Measurements from ENCODE around the gene FAM120AOS. TPM values are rescaled to one million over a fixed set of nuclear protein-coding genes. Genes with fewer than 3 reads are reported as not detected.

Gene FAM120AOS
- total and polyA plus RNA-seq, 2 of the 8 experiments (the other 6 are each of a cell fraction or from before 2014, with no cell fraction given) = 29.6 to 37.6 TPM

DNA sequence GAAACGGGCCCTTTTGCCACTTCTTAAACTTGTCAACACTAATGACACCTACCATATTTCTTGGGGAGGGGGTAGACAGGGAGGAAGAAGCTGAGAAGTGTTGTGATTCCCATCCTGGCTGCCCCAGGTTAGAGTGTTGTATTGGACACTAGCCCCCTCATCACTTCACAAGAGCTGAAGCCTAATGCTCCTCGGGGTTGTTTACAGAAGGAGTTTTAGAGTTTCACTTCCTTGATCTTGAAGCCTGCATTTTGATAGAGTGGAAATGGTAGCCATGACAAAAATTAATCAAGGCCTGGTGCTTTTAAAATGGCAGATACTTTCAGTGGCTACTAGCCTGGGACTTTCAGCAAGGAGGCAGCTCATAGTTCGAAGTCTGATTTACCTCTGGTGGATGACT lies 11.0 kb upstream of the FAM120AOS start (continued):
- TF ChIP-seq RBBP5 (IDR thresholded peaks at IDR 0.05; ENCODE audit: borderline replicate concordance, low read depth, low read length) (no peak), CHD1 (IDR thresholded peaks at IDR 0.05; ENCODE audit: low read depth, low read length) (no peak), NANOG (IDR thresholded peaks at IDR 0.05; ENCODE audit: insufficient read depth, low read depth, low read length, poor library complexity, severe bottlenecking) (no peak), POU5F1 (IDR thresholded peaks at IDR 0.05; ENCODE audit: low read depth, low read length) (no peak)
